ENCODE results near the gene PGAM2.

The PGAM2 gene

DNA sequence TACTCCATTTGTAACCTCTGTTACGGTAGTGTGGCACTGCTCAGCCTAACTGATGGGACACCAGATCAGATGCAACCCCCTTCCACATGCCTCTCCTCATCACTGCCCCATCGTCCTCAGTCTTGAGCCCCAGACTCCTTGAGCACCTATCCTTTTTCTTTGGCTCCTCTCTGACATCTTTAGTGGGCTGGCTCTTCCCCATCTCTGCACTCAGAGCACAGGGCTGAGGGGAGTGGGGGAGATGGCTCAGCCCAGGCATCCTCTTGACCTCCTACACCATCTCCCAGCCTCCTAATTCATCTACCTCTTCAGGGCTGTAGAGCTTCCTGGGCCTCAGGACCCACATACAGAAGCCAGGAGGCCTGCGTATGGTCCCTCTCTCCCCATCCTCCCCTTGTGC lies 18.4 kb upstream of the PGAM2 start:
- no peak for DNase-seq (ENCODE audit: low read depth)

DNA sequence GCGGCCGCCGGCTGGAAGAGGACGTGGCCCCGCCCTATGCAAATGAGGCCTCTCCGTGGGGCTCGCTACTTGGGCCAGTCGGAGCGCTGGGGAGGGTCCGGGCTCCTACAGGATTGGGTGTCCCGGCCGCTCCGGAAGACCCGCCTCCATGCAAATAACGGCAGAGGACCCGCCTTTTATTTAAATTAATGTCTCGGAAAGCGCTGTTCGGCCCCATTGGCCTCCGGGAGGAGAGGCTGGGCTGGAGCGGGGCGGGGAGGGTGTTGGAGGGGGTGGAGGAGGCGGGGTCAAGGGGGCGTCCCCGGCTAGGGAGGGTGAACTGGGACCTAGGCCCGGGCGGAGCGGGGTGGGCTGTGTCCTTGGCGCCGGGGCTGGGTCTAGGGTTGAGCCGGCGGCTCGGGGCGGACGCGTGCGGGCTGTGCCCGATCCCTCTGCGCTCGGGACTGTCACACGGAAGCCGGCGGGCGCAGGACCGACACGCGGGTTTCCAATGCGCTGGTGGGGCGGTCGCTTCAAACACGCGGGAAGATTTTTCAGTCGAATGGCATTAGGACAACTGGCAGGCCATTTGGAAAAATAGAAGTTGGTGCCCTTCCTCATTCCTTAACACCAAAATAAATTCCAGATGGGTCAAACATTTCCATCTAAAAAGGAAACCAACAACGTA lies 17.3 kb upstream of the PGAM2 start:
- DNase-seq (ENCODE audit: low read depth): peak; percentile 99

DNA sequence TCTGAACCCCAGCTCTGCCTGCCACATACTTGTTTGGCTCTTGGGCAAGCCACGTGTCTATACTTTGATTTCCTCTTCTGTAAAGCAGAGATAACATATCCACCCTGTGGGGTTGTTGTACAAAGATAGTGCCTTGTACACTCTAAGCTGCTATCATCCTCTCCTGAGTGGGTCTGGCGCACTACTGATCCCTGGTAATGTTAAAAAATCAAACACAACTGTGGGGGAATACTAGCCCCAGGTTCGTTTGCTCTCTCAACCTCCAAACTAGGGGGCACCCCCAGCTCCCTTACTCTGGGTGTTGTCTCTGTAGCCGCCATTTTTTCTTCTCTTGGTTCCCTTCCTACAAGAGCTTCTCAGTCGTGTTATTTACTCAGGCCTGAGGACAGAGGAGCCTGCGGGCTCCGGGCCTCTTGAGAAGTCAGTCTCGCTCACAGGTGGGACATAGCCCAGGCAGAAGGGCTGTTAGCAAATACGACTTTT lies 15.9 kb upstream of the PGAM2 start:
- DNase-seq (ENCODE audit: low read depth): no peak

DNA sequence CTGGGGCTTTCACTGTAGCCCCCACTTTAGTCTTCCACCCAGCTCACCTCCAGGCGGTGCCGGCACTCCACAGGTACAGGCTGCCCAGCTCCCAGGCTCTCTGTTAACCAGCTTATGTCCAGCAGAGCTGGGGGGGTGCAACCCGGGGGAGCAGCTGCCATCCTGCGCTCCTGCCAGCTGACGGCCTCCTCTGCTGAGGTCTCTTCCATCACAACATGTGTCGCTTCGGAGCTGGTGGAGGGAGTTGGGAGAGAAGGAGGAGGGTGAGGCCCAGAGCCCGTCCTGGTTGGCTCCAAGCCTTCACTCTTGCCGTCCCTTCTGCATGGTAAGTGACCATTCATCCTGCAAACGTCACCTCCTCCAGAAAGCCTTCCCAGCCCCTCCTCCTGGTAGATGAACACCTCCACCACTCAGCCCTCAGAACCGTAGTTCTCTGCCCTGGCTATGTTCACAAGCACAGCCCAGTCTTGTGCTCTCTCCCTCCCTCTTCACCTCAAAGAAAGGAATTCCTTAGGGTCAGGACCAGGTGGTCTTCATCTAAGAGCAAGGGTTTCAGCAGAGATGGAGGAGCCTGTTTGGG lies 15.4 kb upstream of the PGAM2 start:
- DNase-seq (ENCODE audit: low read depth): no peak

DNA sequence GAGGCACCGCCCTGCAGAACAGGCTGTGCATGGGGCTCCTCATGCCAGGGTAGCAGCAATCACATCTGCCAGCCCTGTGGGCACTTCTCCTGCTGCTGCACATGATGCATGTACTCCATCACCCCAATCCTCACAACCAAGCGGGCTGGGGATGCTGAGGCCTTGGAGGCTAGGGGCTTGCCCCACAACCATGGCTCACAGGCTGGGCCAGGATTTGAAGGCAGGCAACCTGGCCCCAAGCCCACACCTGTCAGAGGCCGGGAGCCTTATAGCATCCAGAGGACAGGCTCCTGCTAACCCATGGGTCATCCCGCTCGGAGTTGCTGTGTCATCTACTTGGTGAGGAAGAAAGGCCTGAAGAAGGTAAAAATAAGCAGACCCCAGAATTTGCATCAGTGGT lies 14.8 kb upstream of the PGAM2 start:
- no peak for DNase-seq (ENCODE audit: low read depth)

DNA sequence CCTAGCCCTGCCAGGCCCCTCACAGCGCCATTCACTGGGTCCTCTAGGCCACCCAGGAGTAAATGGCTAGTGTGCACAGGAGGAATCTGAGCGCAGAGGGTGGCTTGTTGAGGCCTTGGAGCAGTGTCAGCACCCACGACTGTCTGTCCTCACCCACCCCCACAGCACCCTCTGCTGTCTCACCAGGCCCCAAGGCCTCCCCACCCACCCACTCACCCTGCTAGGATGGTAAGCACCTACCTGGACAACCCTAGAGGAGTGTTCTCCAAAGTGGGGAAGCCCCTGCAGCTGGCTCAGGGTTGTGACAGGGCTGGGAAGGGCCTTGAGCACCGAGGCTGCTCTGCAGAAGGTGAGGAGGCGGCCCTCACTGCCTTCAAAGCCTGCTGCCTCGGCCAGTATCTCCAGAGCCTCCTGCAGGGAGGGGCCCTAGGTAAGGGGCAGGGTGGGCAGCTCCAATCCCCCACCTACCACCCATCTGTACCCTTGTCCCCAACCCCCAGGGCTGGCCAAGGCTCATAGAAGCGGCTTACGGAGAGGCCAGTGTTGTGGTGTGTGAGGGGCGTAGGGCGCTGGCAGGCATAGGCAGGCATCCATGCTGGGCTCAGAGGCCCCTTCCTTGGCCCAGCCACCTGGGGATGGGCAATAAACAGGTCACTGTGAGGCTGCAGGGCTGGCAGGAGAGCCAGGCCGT lies 14.1 kb upstream of the PGAM2 start:
- DNase-seq (ENCODE audit: low read depth): no peak

DNA sequence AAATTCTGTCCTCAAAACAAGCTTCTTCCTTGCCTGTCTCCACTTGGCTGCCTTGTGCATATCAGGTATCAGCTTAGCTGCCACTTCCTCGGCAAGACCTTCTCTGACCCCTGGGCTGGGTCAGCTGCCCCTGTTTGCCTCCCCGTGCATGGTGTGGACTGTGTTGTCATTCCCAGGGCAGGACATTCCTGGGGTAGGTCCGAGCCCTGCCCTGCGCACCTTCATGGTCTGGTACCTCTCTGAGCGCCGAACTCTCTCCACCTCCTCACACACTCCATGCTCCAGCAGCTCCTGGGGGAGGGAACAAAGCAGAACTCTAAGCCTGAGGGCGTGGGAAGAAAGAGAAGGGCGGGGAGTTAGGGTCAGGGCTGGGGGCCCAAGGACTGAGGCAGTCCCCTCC lies 13.2 kb upstream of the PGAM2 start:
- no peak for DNase-seq (ENCODE audit: low read depth)

DNA sequence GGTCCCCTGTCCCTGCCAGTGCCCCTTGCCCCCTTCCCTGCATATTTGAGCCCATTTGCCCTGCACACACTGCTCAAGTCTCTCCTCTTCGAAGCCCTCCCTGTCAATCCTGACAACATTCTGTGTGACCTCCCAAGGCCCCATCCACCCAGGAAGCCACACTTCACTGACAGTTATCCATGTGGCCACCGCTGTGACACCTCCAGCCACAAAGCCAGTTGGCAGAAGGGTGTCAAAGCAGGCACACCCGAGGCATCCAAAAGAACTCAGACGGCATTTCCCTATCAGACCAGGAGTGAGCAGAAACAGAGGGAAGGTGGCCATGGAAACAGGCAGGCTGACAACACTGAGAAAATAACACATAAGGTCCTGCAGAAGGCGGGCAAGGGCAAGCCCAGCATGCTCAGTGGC lies 12.3 kb upstream of the PGAM2 start:
- no peak for DNase-seq (ENCODE audit: low read depth)

DNA sequence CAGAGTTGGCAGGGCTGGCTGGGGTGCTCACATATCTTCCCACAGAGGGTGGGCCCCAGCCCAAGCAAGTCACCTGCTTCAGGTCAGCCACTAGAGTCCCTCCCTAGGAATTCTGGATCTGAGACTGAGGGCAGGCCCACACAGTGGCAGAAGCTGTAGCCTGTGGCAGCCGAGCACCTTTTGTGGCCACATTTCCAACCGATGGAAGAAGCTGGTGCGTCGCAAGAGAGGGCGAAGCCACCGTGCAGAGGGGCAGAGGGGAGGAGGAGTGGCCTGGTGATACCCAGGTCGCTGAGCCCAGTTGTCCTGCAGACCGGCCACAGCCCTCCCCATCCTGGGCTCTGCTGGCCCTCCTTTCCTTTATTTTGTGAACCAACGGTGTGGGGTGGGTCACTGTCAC lies 11.7 kb upstream of the PGAM2 start:
- no peak for DNase-seq (ENCODE audit: low read depth)

DNA sequence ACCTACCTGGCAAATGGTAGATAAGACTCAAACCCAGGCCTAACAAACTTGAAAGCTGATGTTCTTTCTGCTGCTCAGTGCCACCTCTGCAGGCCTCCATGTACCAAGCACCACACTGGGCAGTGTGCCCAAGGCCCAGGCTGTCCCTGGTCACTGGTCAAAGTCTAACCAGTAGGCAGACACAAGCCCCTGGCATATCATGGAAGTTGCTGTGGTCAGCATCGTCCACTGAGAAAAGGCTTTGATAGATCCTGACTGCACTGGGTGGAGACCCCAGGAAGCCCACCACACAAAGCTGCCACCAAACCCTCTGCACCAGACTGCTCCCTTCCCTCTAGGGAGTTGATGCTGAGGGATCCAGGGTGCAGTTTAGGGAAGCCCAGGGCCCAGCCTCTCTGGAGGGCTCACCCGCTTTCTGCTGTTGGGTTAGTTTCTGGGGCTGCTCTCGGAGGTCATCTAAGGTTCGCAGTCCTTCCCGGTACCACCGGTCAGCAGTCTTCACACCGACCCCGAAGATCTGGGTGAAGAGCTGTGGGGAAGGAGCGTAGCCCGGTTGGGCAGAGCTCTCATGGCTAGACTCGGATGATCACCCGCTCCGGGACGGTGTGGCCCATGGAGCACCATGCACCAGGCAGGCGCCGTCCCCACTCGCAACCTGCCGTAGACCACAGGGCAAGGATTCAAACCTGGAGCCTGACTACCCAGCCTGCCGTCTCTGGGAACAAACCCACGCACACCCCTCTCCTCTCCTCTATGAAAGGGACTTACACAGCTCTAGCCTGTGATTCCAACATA lies 10.9 kb upstream of the PGAM2 start:
- no peak for DNase-seq (ENCODE audit: low read depth)

DNA sequence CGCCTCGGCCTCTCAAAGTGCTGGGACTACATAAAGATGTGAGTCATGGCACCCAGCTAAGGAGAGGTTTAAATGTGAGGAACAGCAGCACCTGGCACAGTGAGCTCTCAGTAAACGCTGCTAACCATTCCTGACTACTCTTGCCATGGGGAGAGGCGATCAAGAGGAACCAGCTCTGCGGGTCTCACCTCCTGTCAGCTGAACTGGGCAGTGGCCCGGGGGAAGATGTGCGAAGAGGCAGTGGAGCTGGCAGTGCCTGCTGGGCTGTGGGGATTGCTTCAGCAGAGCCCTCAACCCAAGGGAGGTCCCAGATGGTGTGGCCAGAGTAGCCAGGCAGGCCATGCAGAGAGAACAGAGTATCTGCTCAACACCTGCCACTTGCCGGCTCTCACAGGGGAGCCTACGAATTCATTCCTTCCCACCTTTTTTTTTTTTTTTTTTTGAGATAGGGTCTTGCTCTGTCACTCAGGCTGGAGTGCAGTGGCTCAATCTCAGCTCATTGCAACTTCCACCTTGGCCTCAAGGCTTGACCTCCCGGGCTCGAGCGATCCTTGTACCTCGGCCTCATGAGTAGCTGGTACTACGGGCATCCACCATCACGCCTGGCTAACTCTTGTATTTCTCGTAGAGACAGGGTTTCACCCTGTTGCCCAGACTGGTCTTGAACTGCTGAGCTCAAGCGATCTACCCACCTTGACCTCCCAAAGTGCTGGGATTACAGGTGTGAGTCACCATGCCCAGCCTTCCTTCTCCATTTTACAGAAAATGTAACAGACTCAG lies 10.1 kb upstream of the PGAM2 start:
- no peak for DNase-seq (ENCODE audit: low read depth)

DNA sequence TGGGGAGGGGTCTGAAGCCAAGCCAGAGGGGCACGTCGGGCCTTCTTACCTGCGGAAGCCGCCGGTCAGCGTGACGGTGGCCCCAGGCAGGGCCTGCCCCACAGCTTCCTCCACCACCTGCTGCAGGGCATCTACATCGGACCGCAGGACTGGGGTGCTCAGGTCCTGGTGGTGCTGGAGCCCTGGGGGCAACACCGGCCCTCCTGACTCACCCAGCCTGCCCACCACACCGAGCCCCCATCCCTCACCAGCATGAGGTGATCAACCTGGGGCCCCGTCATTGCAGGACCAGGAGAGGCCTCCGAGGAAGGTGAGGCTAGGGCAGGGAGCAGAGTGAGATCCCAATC lies 9.0 kb upstream of the PGAM2 start:
- DNase-seq (ENCODE audit: low read depth): no peak

DNA sequence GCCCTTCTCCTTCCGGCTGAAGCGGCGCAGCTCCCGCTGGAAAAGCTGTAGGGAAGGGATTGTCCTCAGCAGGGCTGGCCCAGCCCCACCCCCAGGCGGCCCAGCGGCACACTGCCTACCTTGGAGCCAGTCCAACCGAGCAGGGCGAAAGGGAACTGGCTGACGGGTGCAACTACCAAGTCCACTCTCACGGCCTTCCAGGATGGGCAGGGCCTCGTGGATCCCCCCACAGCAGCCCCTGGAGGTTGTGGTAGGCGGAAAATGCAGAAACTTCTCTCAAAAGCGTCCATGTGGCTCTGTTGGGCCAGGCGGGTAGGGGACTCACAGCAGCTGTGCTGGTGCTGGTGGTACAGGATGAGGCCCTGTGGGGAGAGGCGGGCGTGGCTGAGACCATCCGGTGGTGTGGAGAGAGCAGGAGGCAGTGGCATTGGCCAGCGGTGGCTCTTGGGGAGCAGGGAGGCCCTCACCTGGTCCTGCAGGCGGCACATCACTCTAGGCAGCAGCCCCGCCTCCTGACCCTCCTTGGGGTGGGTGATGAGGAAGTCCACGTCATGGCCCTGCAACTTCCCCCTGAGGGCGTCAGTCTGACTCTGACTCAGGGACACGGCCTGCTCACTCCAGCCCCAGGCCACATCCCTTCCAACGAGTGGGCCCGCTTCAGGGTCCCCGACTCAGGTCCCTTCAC lies 8.4 kb upstream of the PGAM2 start:
- DNase-seq (ENCODE audit: low read depth): peak; percentile 77

DNA sequence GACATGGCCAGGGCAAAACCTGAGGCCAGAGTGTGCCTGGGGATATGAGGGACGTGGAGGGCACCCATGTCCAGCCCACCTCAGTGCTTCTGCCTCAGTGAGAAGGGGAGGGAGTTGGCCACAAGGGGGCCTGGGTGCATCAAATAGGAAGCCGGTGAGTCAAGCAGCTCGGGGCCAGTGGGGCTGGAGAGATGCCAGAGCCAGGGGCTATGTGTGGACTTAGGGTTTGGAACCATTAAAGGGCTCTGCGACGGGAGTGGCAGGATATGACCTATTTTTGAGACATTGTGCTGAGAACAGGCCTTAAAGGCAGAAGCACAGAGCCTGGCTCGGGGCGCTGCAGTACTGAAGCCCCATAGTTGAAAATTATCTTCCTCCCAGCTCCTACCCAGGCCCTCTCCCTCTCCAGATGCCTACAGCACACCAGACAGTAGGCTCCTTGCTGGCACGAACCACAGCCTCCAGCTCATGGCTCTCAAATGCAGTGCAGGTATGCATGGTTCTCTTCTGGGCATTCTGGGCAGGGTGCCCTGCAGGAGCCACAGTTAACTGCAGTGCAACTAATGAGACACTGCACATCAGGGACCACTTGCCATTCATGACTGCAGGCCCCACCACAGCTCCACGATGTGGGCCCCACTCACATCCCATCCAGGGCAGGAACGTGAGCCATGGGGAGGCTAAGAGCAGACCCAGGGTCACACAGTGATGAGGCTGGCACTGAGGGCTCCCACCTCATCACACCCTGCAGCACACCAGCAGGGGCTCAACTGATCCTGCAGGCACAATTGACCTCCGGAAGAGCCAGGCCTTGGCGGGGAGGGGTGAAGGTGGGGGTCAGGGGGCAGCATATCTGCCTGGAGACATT lies 7.2 kb upstream of the PGAM2 start:
- peak; percentile 82 for DNase-seq (ENCODE audit: low read depth)

DNA sequence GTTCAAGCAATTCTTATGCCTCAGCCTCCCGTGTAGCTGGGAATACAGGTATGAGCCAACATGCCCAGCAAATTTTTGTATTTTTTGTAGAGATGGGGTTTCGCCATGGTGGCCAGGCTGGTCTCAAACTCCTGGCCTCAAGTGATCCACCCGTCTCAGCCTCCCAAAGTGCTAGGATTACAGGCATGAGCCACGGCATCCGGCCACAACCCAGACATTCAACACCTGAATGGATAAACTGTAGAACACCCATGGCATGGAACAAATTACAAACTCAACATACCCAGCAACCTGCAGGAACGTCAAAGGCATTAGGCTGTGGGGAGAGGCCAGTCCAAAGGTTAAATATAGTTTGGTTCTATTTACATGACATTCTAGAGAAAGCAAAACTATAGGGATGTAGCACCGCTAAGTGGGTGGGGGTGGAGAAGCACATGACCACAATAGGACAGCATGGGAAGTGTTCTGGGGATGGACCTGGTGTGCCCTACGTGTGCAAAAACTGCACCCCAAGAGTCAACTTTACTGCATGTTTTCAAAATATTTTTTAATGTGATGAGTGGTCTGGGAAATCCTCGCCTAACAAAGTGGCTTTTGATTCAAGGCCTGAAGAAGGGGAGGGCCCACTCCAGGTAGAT lies 6.5 kb upstream of the PGAM2 start:
- no peak for DNase-seq (ENCODE audit: low read depth)

DNA sequence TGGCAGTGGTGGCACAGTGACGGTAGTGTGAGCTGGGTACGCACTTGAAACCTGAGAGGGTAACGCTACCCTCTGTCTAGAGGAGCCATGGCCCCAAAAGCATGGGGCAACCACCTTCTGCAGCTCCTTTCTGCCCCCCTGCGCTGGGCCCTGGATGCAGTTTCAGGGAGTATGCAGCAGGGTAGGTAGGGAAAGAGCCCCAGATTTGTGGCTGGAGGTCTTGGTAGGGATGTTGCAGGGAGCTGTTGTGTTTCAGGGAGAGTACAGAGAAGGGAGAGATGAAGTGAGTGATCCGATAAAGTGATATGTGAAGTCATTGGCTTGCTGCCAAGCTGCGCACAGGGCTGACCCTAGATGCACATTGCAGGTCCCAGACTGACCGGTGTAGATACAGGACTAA lies 2.7 kb upstream of the PGAM2 start:
- DNase-seq (ENCODE audit: low read depth): no peak

DNA sequence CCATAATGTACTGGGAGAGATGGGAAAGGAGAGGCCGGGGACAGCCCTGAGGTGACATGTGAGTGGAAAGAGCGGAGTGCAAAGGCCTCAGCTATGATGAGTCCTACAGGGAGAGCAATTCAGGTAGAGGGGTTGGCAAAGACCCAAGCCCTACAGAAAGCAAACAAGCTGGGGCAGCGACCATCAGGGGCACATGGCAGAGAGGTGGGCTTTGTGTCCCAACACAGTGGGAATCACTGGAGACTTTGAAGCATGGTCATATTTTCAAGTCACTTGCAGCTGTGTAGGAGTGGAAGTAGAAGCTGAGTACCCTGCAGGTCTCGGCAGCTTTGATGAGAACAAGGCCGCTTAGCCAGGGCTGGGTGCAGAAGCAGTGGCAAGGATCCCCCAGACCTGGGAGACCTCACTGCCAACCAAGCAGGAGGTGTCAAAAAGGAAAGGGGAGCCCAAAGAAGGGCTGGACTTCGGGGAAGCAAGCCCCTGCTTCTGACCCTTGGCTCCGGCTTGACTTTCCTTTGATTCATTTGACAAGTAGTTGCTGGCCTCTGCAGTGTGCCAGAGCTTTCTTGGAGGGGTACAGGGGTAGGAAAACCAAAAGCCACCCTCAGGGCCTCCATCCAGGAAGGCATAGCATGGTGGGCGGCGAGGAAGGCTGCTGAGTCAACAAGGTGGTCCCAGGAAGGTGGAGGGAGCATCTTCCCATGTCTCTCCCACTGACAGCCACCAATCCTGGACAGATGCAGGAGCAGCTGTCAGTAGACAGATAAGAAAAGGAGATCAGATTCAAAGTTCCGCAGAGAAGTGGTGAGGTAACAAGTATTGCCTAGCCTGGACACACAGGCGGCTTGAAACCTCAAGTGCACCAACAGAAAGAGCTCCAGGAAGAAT lies 1.9 kb upstream of the PGAM2 start:
- no peak for DNase-seq (ENCODE audit: low read depth)

DNA sequence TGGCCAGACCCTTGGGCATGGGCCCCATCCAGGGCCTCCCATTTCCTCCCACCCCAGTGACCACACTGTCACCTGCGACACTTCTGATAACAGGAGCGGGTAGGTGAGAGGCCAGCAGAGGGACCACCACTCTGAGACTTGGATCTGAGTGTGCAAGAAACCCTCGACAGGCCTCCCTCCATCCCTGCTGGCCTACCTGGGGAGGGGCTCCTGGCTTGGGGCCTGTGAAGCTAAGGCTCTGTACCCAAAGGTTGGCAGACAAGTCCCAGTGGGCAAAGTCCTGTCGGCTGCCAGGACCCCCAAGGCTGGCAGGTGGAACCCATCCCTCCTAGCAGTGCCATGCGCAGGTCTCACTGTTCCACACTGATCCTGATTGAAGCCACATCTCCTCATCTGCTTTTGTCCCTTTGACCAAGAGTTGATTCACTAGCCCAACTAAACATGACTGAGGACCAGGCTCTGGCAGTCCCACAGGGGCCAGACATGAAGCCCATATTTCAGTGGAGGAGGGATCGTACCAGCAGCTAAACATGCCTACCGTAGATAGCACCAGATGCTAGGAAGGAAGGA lies 1.2 kb upstream of the PGAM2 start:
- no peak for DNase-seq (ENCODE audit: low read depth)

DNA sequence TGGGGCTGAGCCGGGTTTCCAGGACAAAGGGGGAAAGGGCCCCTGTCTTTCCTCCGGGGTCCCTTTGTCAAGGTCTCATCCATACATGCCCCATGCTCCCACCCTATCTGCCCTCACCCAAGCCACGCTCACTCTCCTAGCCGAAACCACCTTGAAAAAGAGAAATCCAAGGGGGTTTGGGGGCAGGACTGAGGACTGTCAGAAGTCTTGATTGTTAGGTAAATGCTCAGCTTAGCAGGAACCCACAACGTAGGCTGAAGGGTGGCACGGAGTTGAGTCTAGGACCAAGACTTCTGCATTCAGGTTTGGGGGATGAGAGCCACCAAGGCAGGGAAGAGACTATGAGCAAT lies 719 bp upstream of the PGAM2 start:
- DNase-seq (ENCODE audit: low read depth): no peak

Measured in fibroblast of gingiva (primary cell).